HAP-1 (cell line): Measurements from ENCODE around the gene FGF22.

Source experiments
- DNase-seq, 2 experiments: peaks; one replicate each; pipeline ENCODE4 v3.0.0-alpha.2; 2016 to 2020; ENCODE audit warnings: low spot score in 2 of 2
- H3K27me3 ChIP-seq: fragments of 250-450 bp; sonication (Bioruptor Pico); 2 replicates; pipeline ENCODE4 v1.5.1; 2020; ENCODE audit warnings: low read depth, mild to moderate bottlenecking, moderate library complexity
- H3K36me3 ChIP-seq: fragments of 250-450 bp; sonication (Bioruptor Pico); replicated peaks from 2 replicates; pipeline ENCODE4 v1.5.1; 2020; ENCODE audit warnings: mild to moderate bottlenecking
- H3K4me1 ChIP-seq: fragments of 250-450 bp; sonication (Bioruptor Pico); 2 replicates; pipeline ENCODE4 v1.5.1; 2020; ENCODE audit warnings: mild to moderate bottlenecking
- H3K4me3 ChIP-seq: fragments of 250-450 bp; sonication (Bioruptor Pico); 2 replicates; pipeline ENCODE4 v1.5.1; 2020; ENCODE audit warnings: mild to moderate bottlenecking, moderate library complexity
- H3K9me3 ChIP-seq: fragments of 250-450 bp; sonication (Bioruptor Pico); 2 replicates; pipeline ENCODE4 v1.5.1; 2020; ENCODE audit warnings: mild to moderate bottlenecking, moderate library complexity
- in situ Hi-C: fragments of 300-500 bp; cut with MboI; formaldehyde crosslinking; loops from 3 replicates; pipeline ENCODE4 v1.14.3; 2020; ENCODE audit warnings: low sequenced_read_pairs, inconsistent platforms, mixed read lengths

FGF22 gene

GRCh38 chr19:634975-635652 is 4.6 kb upstream of the FGF22 start:
- Histone ChIP-seq H3K27me3 (no peaks in the 10 kb centered on the region), H3K4me1 (peaks cover 6% of the 10 kb centered on the region), H3K36me3 (peaks cover 20% of the 10 kb centered on the region), H3K4me3 (no peak overlapping the region), H3K9me3 (no peaks in the 10 kb centered on the region)
- in situ Hi-C loops = no loop called here
- no peak for DNase-seq

- H3K27me3 ChIP-seq = no peaks in the 10 kb centered on the region
- DNase-seq = no peak
- in situ Hi-C loops = no loop called here
- no peaks in the 10 kb centered on the region for H3K9me3 ChIP-seq
- H3K4me3 ChIP-seq = peak overlapping the region; percentile 38; the same call in 1 of the 2 replicates
- H3K4me1 ChIP-seq = peaks cover 6% of the 10 kb centered on the region
- H3K36me3 ChIP-seq = no peaks in the 10 kb centered on the region
Measured at GRCh38 chr19:638906-639252, 800 bp upstream of the FGF22 start.

- peaks cover 8% of the 10 kb centered on the region for H3K36me3 ChIP-seq
- H3K27me3 ChIP-seq = no peaks in the 10 kb centered on the region
- peak overlapping the region; percentile 16 for H3K4me3 ChIP-seq
- in situ Hi-C loops = no loop called here
- no peaks in the 10 kb centered on the region for H3K9me3 ChIP-seq
- H3K4me1 ChIP-seq = no peaks in the 10 kb centered on the region
- no peak for DNase-seq
Measured at GRCh38 chr19:640161-640558, 481 bp downstream of the FGF22 start.

GRCh38 chr19:640606-641189 is 1.0 kb downstream of the FGF22 start:
- H3K9me3 ChIP-seq = no peaks in the 10 kb centered on the region
- no peak for DNase-seq
- no peaks in the 10 kb centered on the region for H3K27me3 ChIP-seq
- in situ Hi-C loops = no loop called here
- H3K36me3 ChIP-seq = peaks cover 11% of the 10 kb centered on the region
- H3K4me1 ChIP-seq = no peaks in the 10 kb centered on the region
- no peak overlapping the region for H3K4me3 ChIP-seq

- DNase-seq = no peak
- in situ Hi-C loops = no loop called here
- H3K9me3 ChIP-seq = no peaks in the 10 kb centered on the region
Measured at GRCh38 chr19:641702-642101, 2.0 kb downstream of the FGF22 start.

GRCh38 chr19:642767-643727 is 3.4 kb downstream of the FGF22 start:
- in situ Hi-C loops = no loop called here
- H3K27me3 ChIP-seq = no peaks in the 10 kb centered on the region
- no peak overlapping the region for H3K4me3 ChIP-seq
- DNase-seq = no peak
- H3K9me3 ChIP-seq = no peaks in the 10 kb centered on the region
- peaks cover 34% of the 10 kb centered on the region for H3K36me3 ChIP-seq
- no peaks in the 10 kb centered on the region for H3K4me1 ChIP-seq

More at GRCh38 chr19:641702-642101, 2.0 kb downstream of the FGF22 start:
- no peak overlapping the region for H3K4me3 ChIP-seq
- no peaks in the 10 kb centered on the region for H3K4me1 ChIP-seq
- H3K36me3 ChIP-seq = peaks cover 21% of the 10 kb centered on the region
- no peaks in the 10 kb centered on the region for H3K27me3 ChIP-seq

- H3K36me3 ChIP-seq = peaks cover 39% of the 10 kb centered on the region
- no peak overlapping the region for H3K4me3 ChIP-seq
- DNase-seq = no peak
- no peaks in the 10 kb centered on the region for H3K4me1 ChIP-seq
- in situ Hi-C loops = no loop called here
- H3K9me3 ChIP-seq = no peaks in the 10 kb centered on the region
- H3K27me3 ChIP-seq = no peaks in the 10 kb centered on the region
Measured at GRCh38 chr19:643736-644135, 4.1 kb downstream of the FGF22 start.

GRCh38 chr19:644363-644762 is 4.7 kb downstream of the FGF22 start:
- H3K36me3 ChIP-seq = peaks cover 45% of the 10 kb centered on the region
- no peaks in the 10 kb centered on the region for H3K27me3 ChIP-seq
- DNase-seq = no peak
- no peaks in the 10 kb centered on the region for H3K9me3 ChIP-seq
- in situ Hi-C loops = no loop called here
- no peak overlapping the region for H3K4me3 ChIP-seq
- no peaks in the 10 kb centered on the region for H3K4me1 ChIP-seq

- Histone ChIP-seq H3K36me3 (peaks cover 47% of the 10 kb centered on the region), H3K9me3 (no peaks in the 10 kb centered on the region)
- DNase-seq = no peak
Measured at GRCh38 chr19:644789-645188, 5.1 kb downstream of the FGF22 start.

GRCh38 chr19:645912-646778 is 6.5 kb downstream of the FGF22 start:
- no peak for DNase-seq
- no peaks in the 10 kb centered on the region for H3K9me3 ChIP-seq
- peaks cover 54% of the 10 kb centered on the region for H3K36me3 ChIP-seq
- H3K4me3 ChIP-seq = no peak overlapping the region
- H3K27me3 ChIP-seq = no peaks in the 10 kb centered on the region
- in situ Hi-C loops = no loop called here
- H3K4me1 ChIP-seq = no peaks in the 10 kb centered on the region

More at GRCh38 chr19:644789-645188, 5.1 kb downstream of the FGF22 start:
- H3K4me1 ChIP-seq = no peaks in the 10 kb centered on the region
- H3K27me3 ChIP-seq = no peaks in the 10 kb centered on the region
- no peak overlapping the region for H3K4me3 ChIP-seq
- in situ Hi-C loops = no loop called here

GRCh38 chr19:646779-647565 is 7.3 kb downstream of the FGF22 start:
- no peaks in the 10 kb centered on the region for H3K9me3 ChIP-seq
- H3K4me3 ChIP-seq = no peak overlapping the region
- no peaks in the 10 kb centered on the region for H3K27me3 ChIP-seq
- DNase-seq = no peak
- H3K36me3 ChIP-seq = peaks cover 62% of the 10 kb centered on the region
- in situ Hi-C loops = no loop called here
- no peaks in the 10 kb centered on the region for H3K4me1 ChIP-seq

GRCh38 chr19:647566-648284 is 8.0 kb downstream of the FGF22 start:
- Histone ChIP-seq H3K9me3 (no peaks in the 10 kb centered on the region), H3K4me3 (no peak overlapping the region), H3K4me1 (no peaks in the 10 kb centered on the region), H3K27me3 (no peaks in the 10 kb centered on the region), H3K36me3 (peaks cover 70% of the 10 kb centered on the region)
- in situ Hi-C loops = no loop called here
- no peak for DNase-seq
